ENCODE results near the gene TBCC. TPM values are rescaled to one million over a fixed set of nuclear protein-coding genes. Genes with fewer than 3 reads are reported as not detected.

Gene TBCC
- total and polyA plus RNA-seq, 9 donors: 14.1 to 18.7 (median 16.4) TPM

GRCh38 chr6:42754759-42755158, 8.9 kb upstream of the TBCC start:
- no peaks in the 10 kb centered on the region for H3K9me3 ChIP-seq
- H3K4me1 ChIP-seq (ENCODE audit: insufficient read depth): peaks cover 4% of the 10 kb centered on the region
- no peaks in the 10 kb centered on the region for H3K36me3 ChIP-seq
- H3K27me3 ChIP-seq: no peaks in the 10 kb centered on the region
- intact Hi-C loops (cut with DNase I): no loop called here
- no peak overlapping the region for H3K27ac ChIP-seq
- 93 to 95% (median 95%) methylated on average over 5 of the region's 5 CpGs for WGBS, 3 donors
- no peak for TF ChIP-seq EP300 (IDR thresholded peaks at IDR 0.05)
- TF ChIP-seq POLR2A (IDR thresholded peaks at IDR 0.05): no peak
- TF ChIP-seq, protein P1, sequence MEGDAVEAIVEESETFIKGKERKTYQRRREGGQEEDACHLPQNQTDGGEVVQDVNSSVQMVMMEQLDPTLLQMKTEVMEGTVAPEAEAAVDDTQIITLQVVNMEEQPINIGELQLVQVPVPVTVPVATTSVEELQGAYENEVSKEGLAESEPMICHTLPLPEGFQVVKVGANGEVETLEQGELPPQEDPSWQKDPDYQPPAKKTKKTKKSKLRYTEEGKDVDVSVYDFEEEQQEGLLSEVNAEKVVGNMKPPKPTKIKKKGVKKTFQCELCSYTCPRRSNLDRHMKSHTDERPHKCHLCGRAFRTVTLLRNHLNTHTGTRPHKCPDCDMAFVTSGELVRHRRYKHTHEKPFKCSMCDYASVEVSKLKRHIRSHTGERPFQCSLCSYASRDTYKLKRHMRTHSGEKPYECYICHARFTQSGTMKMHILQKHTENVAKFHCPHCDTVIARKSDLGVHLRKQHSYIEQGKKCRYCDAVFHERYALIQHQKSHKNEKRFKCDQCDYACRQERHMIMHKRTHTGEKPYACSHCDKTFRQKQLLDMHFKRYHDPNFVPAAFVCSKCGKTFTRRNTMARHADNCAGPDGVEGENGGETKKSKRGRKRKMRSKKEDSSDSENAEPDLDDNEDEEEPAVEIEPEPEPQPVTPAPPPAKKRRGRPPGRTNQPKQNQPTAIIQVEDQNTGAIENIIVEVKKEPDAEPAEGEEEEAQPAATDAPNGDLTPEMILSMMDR (IDR thresholded peaks at IDR 0.05): no peak
- no peak overlapping the region for H3K4me3 ChIP-seq
- no peak for DNase-seq

GRCh38 chr6:42751055-42751454, 5.2 kb upstream of the TBCC start:
- DNase-seq: no peak
- Histone ChIP-seq H3K4me3 (no peak overlapping the region), H3K4me1 (ENCODE audit: insufficient read depth) (peaks cover 5% of the 10 kb centered on the region), H3K27ac (no peak overlapping the region), H3K9me3 (no peaks in the 10 kb centered on the region), H3K36me3 (no peaks in the 10 kb centered on the region), H3K27me3 (no peaks in the 10 kb centered on the region)
- 13 to 18% (median 14%) methylated on average over 3 of the region's 3 CpGs for WGBS, 3 donors
- intact Hi-C loops (cut with DNase I): no loop called here
- TF ChIP-seq, protein P1 (IDR thresholded peaks at IDR 0.05): no peak
- TF ChIP-seq POLR2A (IDR thresholded peaks at IDR 0.05) (no peak), EP300 (IDR thresholded peaks at IDR 0.05) (no peak)

DNA sequence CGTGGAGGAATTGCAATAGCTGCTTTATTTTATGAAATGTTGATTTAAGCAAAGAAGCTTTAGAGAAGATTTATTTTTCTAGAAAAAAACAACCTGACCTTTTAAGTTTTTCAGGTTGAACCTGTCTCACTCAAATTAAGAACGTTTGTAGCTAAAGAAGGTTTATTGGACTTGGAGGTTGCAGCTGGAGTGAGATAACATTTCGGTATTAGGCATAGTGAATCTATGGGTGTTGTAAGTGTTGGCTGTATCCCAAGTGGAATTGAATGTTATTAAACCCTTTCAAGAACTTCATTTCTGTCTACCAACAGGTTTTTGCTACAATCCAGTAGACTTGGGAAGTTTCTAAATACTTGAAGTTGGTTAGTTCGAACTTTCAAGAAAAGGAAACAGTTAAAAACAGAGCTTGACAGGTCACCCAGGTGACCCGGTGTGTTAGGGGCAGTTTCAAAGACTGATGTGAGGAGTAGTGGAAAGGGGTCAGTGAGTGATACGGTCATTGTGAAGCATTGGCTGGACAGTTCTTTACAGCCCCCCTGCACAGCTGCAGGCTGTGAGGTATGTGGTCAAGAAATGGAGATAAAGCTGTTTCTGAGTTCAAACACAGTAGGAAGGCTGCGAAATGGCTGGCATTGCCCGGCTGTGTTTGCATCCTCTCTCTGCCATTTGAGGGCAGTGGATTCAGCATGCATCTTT, 2.4 kb upstream of the TBCC start:
- H3K4me1 ChIP-seq (ENCODE audit: insufficient read depth): peaks cover 10% of the 10 kb centered on the region
- H3K9me3 ChIP-seq: no peaks in the 10 kb centered on the region
- H3K4me3 ChIP-seq: no peak overlapping the region
- WGBS, 3 donors: 29 to 44% (median 33%) methylated on average over 8 of the region's 8 CpGs
- TF ChIP-seq POLR2A (IDR thresholded peaks at IDR 0.05) (no peak), EP300 (IDR thresholded peaks at IDR 0.05) (no peak)
- TF ChIP-seq, protein P1 (IDR thresholded peaks at IDR 0.05): no peak
- H3K27ac ChIP-seq: no peak overlapping the region
- intact Hi-C loops (cut with DNase I): loop anchor here in 1 of 4 donors (5.0 kb wide), 1 partner anchor 34 kb away; the partner anchor contains the start of gene BICRAL
- H3K27me3 ChIP-seq: no peaks in the 10 kb centered on the region
- H3K36me3 ChIP-seq: no peaks in the 10 kb centered on the region
- no peak for DNase-seq

DNA sequence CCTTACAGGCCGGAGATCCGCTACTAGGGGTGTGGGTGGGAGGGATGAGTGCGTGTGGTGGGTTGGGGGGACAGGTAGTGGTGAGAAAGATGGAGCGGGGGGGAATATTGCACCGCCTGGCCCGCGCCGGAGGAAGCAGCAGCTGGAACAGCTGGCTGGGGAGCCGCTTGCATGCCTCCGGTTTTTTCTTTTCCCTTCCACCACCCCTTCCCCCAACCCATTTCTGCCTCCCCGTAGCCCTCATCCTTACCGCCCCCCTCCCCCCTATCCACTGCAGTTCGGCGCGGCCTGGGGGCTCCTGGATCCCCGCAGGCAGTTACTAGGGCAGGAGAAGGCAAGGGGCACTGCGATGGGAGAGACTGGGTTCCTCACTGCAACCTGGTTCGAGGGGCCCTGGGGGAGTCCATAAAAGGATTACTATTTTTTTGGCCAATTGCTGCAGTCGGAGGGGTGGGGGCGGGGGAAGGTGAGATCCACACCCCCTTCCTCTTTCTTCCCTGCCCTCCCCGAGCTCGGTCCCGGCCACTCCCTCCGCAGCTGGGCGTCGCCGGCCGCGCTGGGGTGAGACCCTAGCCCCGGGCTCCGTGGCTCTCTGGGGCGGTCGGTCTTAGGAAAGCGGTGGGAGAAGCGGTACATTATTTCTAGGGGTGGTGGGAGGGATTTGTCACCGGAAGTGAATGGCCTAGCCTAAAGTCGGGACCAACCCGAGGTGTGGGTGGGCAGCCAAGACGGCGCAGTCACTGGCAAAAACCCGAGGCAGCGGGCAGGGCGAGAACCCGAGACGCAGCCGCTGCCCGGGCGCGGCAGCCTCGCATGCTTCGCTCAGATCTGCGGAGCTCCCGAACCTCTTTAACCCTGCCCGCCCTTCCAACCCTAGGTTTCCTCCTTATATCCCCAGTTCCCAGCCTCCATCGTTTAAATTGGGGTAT, 824 bp upstream of the TBCC start:
- peak; percentile 76 to 88 (median 82) for DNase-seq
- Histone ChIP-seq H3K27me3 (no peaks in the 10 kb centered on the region), H3K36me3 (no peaks in the 10 kb centered on the region), H3K4me1 (ENCODE audit: insufficient read depth) (peaks cover 7% of the 10 kb centered on the region), H3K4me3 (peak overlapping the region; percentile 90), H3K27ac (peak overlapping the region; percentile 84 to 85), H3K9me3 (no peaks in the 10 kb centered on the region)
- WGBS, 3 donors: 0 to 1% (median 0%) methylated on average over 54 to 55 of the region's 55 CpGs
- TF ChIP-seq POLR2A (IDR thresholded peaks at IDR 0.05) (peak; percentile 49), EP300 (IDR thresholded peaks at IDR 0.05) (no peak)
- TF ChIP-seq, protein P1 (IDR thresholded peaks at IDR 0.05): no peak
- intact Hi-C loops (cut with DNase I): loop anchor here in 2 of 4 donors (1.0 to 5.0 kb wide), 2 partner anchors 36 to 37 kb away; partner anchors contain the start of gene BICRAL (in 1 of the 2)
